GM20431 (cell line): ENCODE data around the gene NUDT16L1.

ENCODE experiments used
- in situ Hi-C: fragments of 300-500 bp; cut with MseI, MboI; formaldehyde crosslinking; loops from one replicate; pipeline ENCODE4 v1.15.0; 2020; ENCODE audit warnings: low sequenced_read_pairs; ENCODE audit not compliant: unreplicated experiment

The NUDT16L1 gene

GRCh38 chr16:4692460-4693295, 684 bp upstream of the NUDT16L1 start:
- in situ Hi-C loops, result no loop called here

GRCh38 chr16:4693956-4694641, 737 bp downstream of the NUDT16L1 start:
- in situ Hi-C loops, result no loop called here

- in situ Hi-C loops, result no loop called here
Measured at GRCh38 chr16:4694642-4695451, 1.5 kb downstream of the NUDT16L1 start.

GRCh38 chr16:4695473-4696171, 2.3 kb downstream of the NUDT16L1 start:
- in situ Hi-C loops, result no loop called here

- in situ Hi-C loops, result no loop called here
Measured at GRCh38 chr16:4696172-4696904, 3.0 kb downstream of the NUDT16L1 start.

GRCh38 chr16:4696905-4697847, 3.8 kb downstream of the NUDT16L1 start:
- in situ Hi-C loops, result no loop called here

GRCh38 chr16:4697848-4698291, 4.5 kb downstream of the NUDT16L1 start:
- in situ Hi-C loops, result no loop called here

- in situ Hi-C loops, result no loop called here
Measured at GRCh38 chr16:4698321-4699045, 5.1 kb downstream of the NUDT16L1 start.

GRCh38 chr16:4699046-4699556, 5.7 kb downstream of the NUDT16L1 start:
- in situ Hi-C loops, result no loop called here

GRCh38 chr16:4700380-4700996, 7.1 kb downstream of the NUDT16L1 start:
- in situ Hi-C loops, result no loop called here

- in situ Hi-C loops, result no loop called here
Measured at GRCh38 chr16:4700997-4701743, 7.8 kb downstream of the NUDT16L1 start.

GRCh38 chr16:4701791-4702465, 8.6 kb downstream of the NUDT16L1 start:
- in situ Hi-C loops, result no loop called here

GRCh38 chr16:4702466-4702808, 9.1 kb downstream of the NUDT16L1 start:
- in situ Hi-C loops, result no loop called here

GRCh38 chr16:4703906-4704305, 10.5 kb downstream of the NUDT16L1 start:
- in situ Hi-C loops, result no loop called here

- in situ Hi-C loops, result no loop called here
Measured at GRCh38 chr16:4704491-4704890, 11.1 kb downstream of the NUDT16L1 start.

GRCh38 chr16:4704913-4705312, 11.6 kb downstream of the NUDT16L1 start:
- in situ Hi-C loops, result no loop called here
